Neuronal stem cell (in vitro differentiated cells): ENCODE data around the gene PPP2R1B.

Source experiments
- DNase-seq: peaks from one replicate; pipeline ENCODE4 v3.0.0-alpha.2; 2013; ENCODE audit warnings: low spot score
- H2AFZ ChIP-seq: one replicate; pipeline ENCODE4 v1.6.1; 2013; ENCODE audit warnings: mild to moderate bottlenecking, low read length, inconsistent platforms
- H2AK5ac ChIP-seq: 2 replicates; pipeline ENCODE4 v1.6.1; 2013; ENCODE audit warnings: low read depth, mild to moderate bottlenecking, inconsistent platforms, low read length, moderate library complexity, mixed read lengths
- H2BK120ac ChIP-seq: 2 replicates; pipeline ENCODE4 v1.6.1; 2013; ENCODE audit warnings: low read depth, mild to moderate bottlenecking, inconsistent platforms, low read length, moderate library complexity, mixed read lengths
- H2BK12ac ChIP-seq: one replicate; pipeline ENCODE4 v1.6.1; 2013; ENCODE audit warnings: low read length, inconsistent platforms
- H2BK15ac ChIP-seq: 2 replicates; pipeline ENCODE4 v1.6.1; 2013; ENCODE audit warnings: mild to moderate bottlenecking, low read length, inconsistent platforms, mixed read lengths
- H2BK5ac ChIP-seq: one replicate; pipeline ENCODE4 v1.6.1; 2013; ENCODE audit warnings: inconsistent platforms, mild to moderate bottlenecking, low read length, moderate library complexity
- H3K14ac ChIP-seq: one replicate; pipeline ENCODE4 v1.6.1; 2013; ENCODE audit warnings: low read length, inconsistent platforms
- H3K18ac ChIP-seq: 2 replicates; pipeline ENCODE4 v1.6.1; 2013; ENCODE audit warnings: low read length, inconsistent platforms
- H3K23ac ChIP-seq: 2 replicates; pipeline ENCODE4 v1.6.1; 2013; ENCODE audit warnings: low read depth, mild to moderate bottlenecking, mixed read lengths, low read length, inconsistent platforms; ENCODE audit not compliant: poor library complexity
- H3K27ac ChIP-seq: replicated peaks from 3 replicates; pipeline ENCODE4 v1.5.1; 2013; ENCODE audit warnings: low read length, inconsistent platforms
- H3K27me3 ChIP-seq, 3 experiments: 2 replicates each; pipeline ENCODE4 v1.6.1; 2013; ENCODE audit warnings: low read length in 3 of 3, mild to moderate bottlenecking in 2 of 3, inconsistent platforms in 1 of 3, low read depth in 1 of 3, mixed read lengths in 1 of 3, moderate library complexity in 1 of 3; ENCODE audit not compliant: control insufficient read depth in 3 of 3, insufficient read depth in 3 of 3
- H3K36me3 ChIP-seq, 2 donors: replicated peaks in 1 of 2; 2 replicates each; pipeline ENCODE4 v1.6.1; 2013; ENCODE audit warnings: low read length in 2 of 2; ENCODE audit not compliant: control insufficient read depth in 2 of 2, insufficient read depth in 2 of 2
- H3K4ac ChIP-seq: 2 replicates; pipeline ENCODE4 v1.6.1; 2013; ENCODE audit warnings: inconsistent platforms, mild to moderate bottlenecking, low read length, moderate library complexity
- H3K4me1 ChIP-seq, 2 donors: 1 replicate in 1 of 2; 2 replicates in 1 of 2; pipeline ENCODE4 v1.6.1; 2013; ENCODE audit warnings: low read length in 2 of 2, low read depth in 1 of 2; ENCODE audit not compliant: control insufficient read depth in 2 of 2, insufficient read depth in 1 of 2
- H3K4me2 ChIP-seq: one replicate; pipeline ENCODE4 v1.6.1; 2013; ENCODE audit warnings: mild to moderate bottlenecking, low read length, inconsistent platforms; ENCODE audit not compliant: insufficient read depth, poor library complexity, severe bottlenecking
- H3K4me3 ChIP-seq, 2 donors: 2 replicates each; pipeline ENCODE4 v1.5.1; 2013; ENCODE audit warnings: low read length in 2 of 2, mild to moderate bottlenecking in 2 of 2, inconsistent platforms in 1 of 2, moderate library complexity in 1 of 2
- H3K79me1 ChIP-seq: one replicate; pipeline ENCODE4 v1.6.1; 2013; ENCODE audit warnings: low read depth, mild to moderate bottlenecking, inconsistent platforms, low read length, moderate library complexity
- H3K9ac ChIP-seq: one replicate; pipeline ENCODE4 v1.6.1; 2013; ENCODE audit warnings: mild to moderate bottlenecking, low read depth, low read length, inconsistent platforms; ENCODE audit not compliant: poor library complexity
- H3K9me3 ChIP-seq, 2 donors: replicated peaks in 1 of 2; 2 replicates each; pipeline versions ENCODE3 to v1.6.1; 2013; ENCODE audit warnings: low read length in 2 of 2, mild to moderate bottlenecking in 2 of 2, inconsistent platforms in 1 of 2, low read depth in 1 of 2, mixed read lengths in 1 of 2, moderate library complexity in 1 of 2; ENCODE audit not compliant: control insufficient read depth in 2 of 2, insufficient read depth in 1 of 2
- H4K8ac ChIP-seq: one replicate; pipeline ENCODE4 v1.6.1; 2013; ENCODE audit warnings: low read depth, mild to moderate bottlenecking, inconsistent platforms, low read length, moderate library complexity
- H4K91ac ChIP-seq: one replicate; pipeline ENCODE4 v1.6.1; 2013; ENCODE audit warnings: low read length, low read depth, mild to moderate bottlenecking, inconsistent platforms; ENCODE audit not compliant: poor library complexity
- WGBS, 2 donors: extraction: QIAGEN DNeasy Blood & Tissue Kit; methylation state at CpG; one replicate each; pipeline ENCODE4 v1.1.7; 2013; ENCODE audit warnings: missing lambda C conversion rate in 2 of 2, mixed read lengths in 1 of 2; ENCODE audit not compliant: insufficient read length in 2 of 2, insufficient replicate concordance in 1 of 2; ENCODE audit errors: extremely low coverage in 2 of 2; 5-methylcytosine and 5-hydroxymethylcytosine counted together

PPP2R1B gene

GRCh38 chr11:111734101-111734953 is 31.9 kb downstream of the PPP2R1B start:
- Histone ChIP-seq H2AK5ac (no peak overlapping the region), H3K14ac (no peak overlapping the region), H3K27me3 (no peaks in the 10 kb centered on the region), H2BK15ac (no peak overlapping the region), H3K27ac (no peak overlapping the region), H2BK5ac (peak overlapping the region; percentile 27), H3K4me2 (no peak overlapping the region), H3K4me3 (no peak overlapping the region), H3K18ac (no peak overlapping the region), H3K9me3 (no peaks in the 10 kb centered on the region), H2BK120ac (no peak overlapping the region), H3K36me3 (no peaks in the 10 kb centered on the region), H3K23ac (peak overlapping the region; percentile 56), H4K8ac (no peak overlapping the region), H4K91ac (no peak overlapping the region), H3K4me1 (peaks cover 20 to 79% of the 10 kb centered on the region in 2 donors), H2BK12ac (no peak overlapping the region), H3K9ac (peak overlapping the region; percentile 21), H3K79me1 (peaks cover 1% of the 10 kb centered on the region), H2AFZ (no peak overlapping the region), H3K4ac (no peak overlapping the region)
- WGBS, 2 donors: no CpG with 5 or more reads among the region's 8 CpGs
- DNase-seq: no peak

GRCh38 chr11:111733611-111734088 is 32.5 kb downstream of the PPP2R1B start:
- Histone ChIP-seq H3K4me3 (no peak overlapping the region), H2BK15ac (no peak overlapping the region), H3K14ac (peak overlapping the region; percentile 11), H2BK120ac (no peak overlapping the region), H3K9ac (no peak overlapping the region), H3K18ac (peak overlapping the region; percentile 13), H2AK5ac (no peak overlapping the region), H2AFZ (no peak overlapping the region), H3K4me2 (no peak overlapping the region), H4K91ac (no peak overlapping the region), H3K4ac (no peak overlapping the region), H3K4me1 (peaks cover 20 to 79% of the 10 kb centered on the region in 2 donors), H2BK5ac (no peak overlapping the region), H3K27me3 (no peaks in the 10 kb centered on the region), H3K9me3 (no peaks in the 10 kb centered on the region), H2BK12ac (no peak overlapping the region), H3K36me3 (no peaks in the 10 kb centered on the region), H3K79me1 (peaks cover 1% of the 10 kb centered on the region), H3K27ac (no peak overlapping the region), H4K8ac (no peak overlapping the region), H3K23ac (peak overlapping the region; percentile 56)
- WGBS, 2 donors: no CpG with 5 or more reads among the region's 9 CpGs
- no peak for DNase-seq

- no peak overlapping the region for H3K4ac ChIP-seq
- H2BK12ac ChIP-seq: no peak overlapping the region
- no peak for DNase-seq
- H2BK5ac ChIP-seq: no peak overlapping the region
- no peak overlapping the region for H3K4me3 ChIP-seq
- peaks cover 0 to under 1% of the 10 kb centered on the region in 2 donors for H3K36me3 ChIP-seq
- H2AFZ ChIP-seq: no peak overlapping the region
- H3K4me2 ChIP-seq: no peak overlapping the region
- H3K4me1 ChIP-seq: peaks cover 15 to 73% of the 10 kb centered on the region in 2 donors
- peak overlapping the region; percentile 44 for H3K18ac ChIP-seq
- no peaks in the 10 kb centered on the region for H3K9me3 ChIP-seq
- H2BK15ac ChIP-seq: no peak overlapping the region
- no peak overlapping the region for H2AK5ac ChIP-seq
- no CpG with 5 or more reads among the region's 7 CpGs for WGBS, 2 donors
- no peak overlapping the region for H3K23ac ChIP-seq
- no peak overlapping the region for H3K27ac ChIP-seq
- no peak overlapping the region for H4K91ac ChIP-seq
- H3K14ac ChIP-seq: no peak overlapping the region
- H2BK120ac ChIP-seq: no peak overlapping the region
- no peak overlapping the region for H4K8ac ChIP-seq
- peaks cover 1% of the 10 kb centered on the region for H3K79me1 ChIP-seq
- H3K27me3 ChIP-seq: no peaks in the 10 kb centered on the region
- no peak overlapping the region for H3K9ac ChIP-seq
These were observed 33.2 kb downstream of the PPP2R1B start for GRCh38 chr11:111733016-111733415.

DNA sequence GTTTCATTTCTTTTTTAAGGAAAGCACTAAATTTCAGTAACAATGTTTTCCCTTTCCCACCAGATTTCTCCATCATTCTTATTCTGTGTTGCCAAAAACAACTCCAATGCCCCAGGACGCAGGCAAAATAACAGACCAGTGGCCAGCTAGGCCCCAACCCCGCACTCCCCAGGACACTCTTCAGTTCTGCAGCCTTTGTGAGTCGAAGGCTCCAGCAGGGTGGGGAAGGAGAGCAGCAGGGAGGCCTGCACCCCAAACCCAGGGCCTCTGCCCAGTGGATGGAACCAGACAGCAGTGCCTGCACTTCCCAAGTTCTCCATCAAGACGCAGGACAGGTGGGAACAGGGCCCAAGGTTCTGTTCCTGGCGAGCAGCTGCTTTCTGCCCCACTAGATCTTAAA is 34.4 kb downstream of the PPP2R1B start:
- H3K36me3 ChIP-seq: peaks cover 0 to 12% of the 10 kb centered on the region in 2 donors
- no peak overlapping the region for H3K4me3 ChIP-seq
- H3K14ac ChIP-seq: no peak overlapping the region
- no peak overlapping the region for H4K91ac ChIP-seq
- H3K18ac ChIP-seq: no peak overlapping the region
- no peak overlapping the region for H3K27ac ChIP-seq
- H2BK120ac ChIP-seq: no peak overlapping the region
- H2BK5ac ChIP-seq: no peak overlapping the region
- no peak overlapping the region for H2AFZ ChIP-seq
- H2BK15ac ChIP-seq: no peak overlapping the region
- no peaks in the 10 kb centered on the region for H3K9me3 ChIP-seq
- no peak overlapping the region for H4K8ac ChIP-seq
- H3K4me2 ChIP-seq: no peak overlapping the region
- no peak overlapping the region for H2AK5ac ChIP-seq
- H3K9ac ChIP-seq: no peak overlapping the region
- H2BK12ac ChIP-seq: no peak overlapping the region
- no peak overlapping the region for H3K4ac ChIP-seq
- no peak for DNase-seq
- no peaks in the 10 kb centered on the region for H3K27me3 ChIP-seq
- no CpG with 5 or more reads among the region's 5 CpGs for WGBS, 2 donors
- peaks cover 1% of the 10 kb centered on the region for H3K79me1 ChIP-seq
- no peak overlapping the region for H3K23ac ChIP-seq
- peaks cover 15 to 63% of the 10 kb centered on the region in 2 donors for H3K4me1 ChIP-seq
